Naive thymus-derived CD4-positive, alpha-beta T cell (primary cell): ENCODE measurements around the gene IGLL5. TPM values are rescaled to one million over a fixed set of nuclear protein-coding genes. Genes with fewer than 3 reads are reported as not detected.

Experiments
- ATAC-seq: fragments of 150-1000 bp; cut with Tn5 transposase; 2 replicates; pipeline ENCODE4 v1.10.0; 2021; ENCODE audit warnings: mild to moderate bottlenecking, moderate library complexity
- CTCF ChIA-PET: fragments of 350-600 bp; sonication (Branson Sonifier 250); formaldehyde crosslinking; loops from one replicate; lab custom pipeline; 2021; ENCODE audit warnings: antibody characterized with exemption; lab: Charles Lee
- POLR2A ChIA-PET: fragments of 350-600 bp; sonication (Branson Sonifier 250); formaldehyde crosslinking; loops from one replicate; lab custom pipeline; 2021; ENCODE audit warnings: antibody characterized with exemption, inconsistent platforms; lab: Charles Lee
- DNase-seq, 9 donors: peaks; one replicate each; pipeline versions ENCODE4 v3.0.0 to v3.0.0-alpha.2; 2020 to 2022; ENCODE audit warnings: mixed read lengths in 1 of 9
- H3K27ac ChIP-seq: one replicate; pipeline ENCODE4 v1.7.0; 2013; ENCODE audit warnings: mild to moderate bottlenecking, low read depth, low read length, moderate library complexity
- H3K27me3 ChIP-seq, 2 donors: one replicate each; pipeline ENCODE4 v1.7.0; 2013; ENCODE audit warnings: low read length in 2 of 2, mild to moderate bottlenecking in 2 of 2, moderate library complexity in 2 of 2; ENCODE audit not compliant: control insufficient read depth in 2 of 2, insufficient read depth in 2 of 2
- H3K36me3 ChIP-seq, 3 experiments: 1 replicate in 2 of 3; 2 replicates in 1 of 3; pipeline ENCODE4 v1.7.0; 2013; ENCODE audit warnings: low read length in 3 of 3, mild to moderate bottlenecking in 3 of 3, moderate library complexity in 1 of 3; ENCODE audit not compliant: insufficient read depth in 3 of 3, control insufficient read depth in 2 of 3
- H3K4me1 ChIP-seq, 2 donors: one replicate each; pipeline ENCODE4 v1.7.0; 2013; ENCODE audit warnings: low read length in 2 of 2, mild to moderate bottlenecking in 2 of 2, moderate library complexity in 1 of 2; ENCODE audit not compliant: control insufficient read depth in 2 of 2, insufficient read depth in 2 of 2
- H3K4me3 ChIP-seq: 2 replicates; pipeline ENCODE4 v1.7.0; 2013; ENCODE audit warnings: mild to moderate bottlenecking, low read length
- H3K9me3 ChIP-seq, 3 experiments: 1 replicate in 2 of 3; 2 replicates in 1 of 3; pipeline ENCODE4 v1.7.0; 2013; ENCODE audit warnings: low read length in 3 of 3; ENCODE audit not compliant: control insufficient read depth in 2 of 3
- H3K27ac Mint-ChIP-seq, 9 donors: one replicate each; pipeline ENCODE4 v1.8.0; 2020 to 2022; ENCODE audit warnings: mixed read lengths in 9 of 9, mild to moderate bottlenecking in 8 of 9, moderate library complexity in 5 of 9, inconsistent platforms in 2 of 9
- H3K27me3 Mint-ChIP-seq, 5 donors: one replicate each; pipeline ENCODE4 v1.8.0; 2021 to 2022; ENCODE audit warnings: mixed read lengths in 5 of 5, mild to moderate bottlenecking in 1 of 5
- H3K36me3 Mint-ChIP-seq, 5 donors: one replicate each; pipeline ENCODE4 v1.8.0; 2020 to 2022; ENCODE audit warnings: mixed read lengths in 5 of 5, mild to moderate bottlenecking in 3 of 5, inconsistent platforms in 1 of 5
- H3K4me1 Mint-ChIP-seq, 7 donors: one replicate each; pipeline ENCODE4 v1.8.0; 2020 to 2022; ENCODE audit warnings: mixed read lengths in 7 of 7, mild to moderate bottlenecking in 3 of 7, inconsistent platforms in 1 of 7
- H3K4me3 Mint-ChIP-seq, 10 donors: one replicate each; pipeline ENCODE4 v1.8.0; 2020 to 2022; ENCODE audit warnings: mild to moderate bottlenecking in 10 of 10, mixed read lengths in 10 of 10, moderate library complexity in 6 of 10, inconsistent platforms in 2 of 10
- H3K9me3 Mint-ChIP-seq, 11 donors: one replicate each; pipeline ENCODE4 v1.8.0; 2020 to 2022; ENCODE audit warnings: mixed read lengths in 11 of 11, mild to moderate bottlenecking in 4 of 11, inconsistent platforms in 1 of 11, moderate library complexity in 1 of 11
- intact Hi-C, 2 donors: fragments of 100-400 bp; cut with micrococcal nuclease; formaldehyde crosslinking; loops; one replicate each; pipeline ENCODE4 v1.15.1; 2023
- polyA plus RNA-seq, 2 donors: library from polyadenylated mRNA; unstranded; fragments of 300-500 nt; fragmentation: Illumina TruSeq; gene quantifications; one replicate each; pipeline ENCODE4 v1.2.3, GENCODE V29; 2021
- total RNA-seq, 6 experiments: library from RNA in 5 of 6; stranded (reverse) in 5 of 6; gene quantifications; 1 replicate in 5 of 6; 2 replicates in 1 of 6; pipeline ENCODE4 v1.2.3 and lab custom pipeline; 2021 to 2026

IGLL5 gene
- total and polyA plus RNA-seq, 7 experiments from 2014 or later = 0.53 to 16.0 (median 12.3) TPM; not detected in 4

- no peaks in the 10 kb centered on the region for H3K36me3 ChIP-seq
- no peak overlapping the region for H3K4me3 ChIP-seq
- H3K27me3 ChIP-seq = no peaks in the 10 kb centered on the region
- H3K27me3 Mint-ChIP-seq = peaks cover 0 to 8% (median 0%) of the 10 kb centered on the region in 5 donors
- H3K4me1 Mint-ChIP-seq = peaks cover 0 to 56% (median 15%) of the 10 kb centered on the region in 7 donors
- H3K4me3 Mint-ChIP-seq = no peak overlapping the region
- H3K9me3 Mint-ChIP-seq = no peaks in the 10 kb centered on the region
- intact Hi-C loops = no loop called here
- H3K9me3 ChIP-seq = no peaks in the 10 kb centered on the region
- ChIA-PET POLR2A (no interaction called here), CTCF (no interaction called here)
- H3K27ac ChIP-seq = no peak overlapping the region
- no peaks in the 10 kb centered on the region for H3K36me3 Mint-ChIP-seq
- no peak for DNase-seq
- no peak for ATAC-seq
- H3K4me1 ChIP-seq = peaks cover 5 to 6% of the 10 kb centered on the region in 2 donors
- peak overlapping the region in 2 of 9 donors; percentile 25 to 30 for H3K27ac Mint-ChIP-seq
Observed at GRCh38 chr22:22925805-22926369, 38.3 kb downstream of the IGLL5 start.

DNA sequence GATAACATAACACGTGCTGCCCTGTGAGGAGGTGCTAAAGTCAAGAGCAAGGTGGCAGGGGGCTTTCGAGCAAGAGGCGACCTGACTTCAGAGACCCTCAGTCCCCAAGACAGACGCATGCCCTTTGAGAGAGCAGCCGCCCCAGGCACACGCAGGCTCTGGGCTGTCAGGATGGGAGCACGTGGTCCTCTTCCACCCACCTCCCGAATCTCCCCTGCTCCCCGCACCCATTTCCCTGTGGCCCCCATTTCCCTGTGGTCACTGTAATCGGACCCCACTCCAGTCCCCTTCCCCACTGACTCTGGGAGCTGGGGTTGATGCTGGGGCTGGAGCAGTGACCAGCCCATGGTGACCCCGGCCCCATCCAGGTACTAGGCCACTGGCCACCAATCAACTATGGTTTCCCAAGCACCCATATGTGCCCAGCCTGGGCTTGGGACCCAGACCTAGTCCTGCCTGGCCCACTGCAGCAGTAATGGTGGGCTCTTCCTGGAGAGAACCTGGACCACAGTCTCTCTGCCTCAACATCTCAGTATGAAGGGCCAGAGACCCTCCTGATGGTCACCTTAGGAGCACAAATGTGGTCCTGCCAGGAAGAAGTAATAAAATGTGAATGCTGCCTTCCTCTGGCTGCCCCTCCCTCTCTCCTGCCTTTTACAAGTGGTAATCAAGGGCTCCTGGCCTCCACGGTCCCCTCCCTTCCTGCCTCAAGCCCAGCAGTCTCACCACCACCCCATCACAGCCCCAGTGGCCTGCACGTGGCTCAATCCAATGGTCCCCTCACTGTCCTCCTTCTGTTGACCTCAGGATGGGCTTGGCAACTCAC is 39.0 kb downstream of the IGLL5 start:
- peaks cover 0 to 58% (median 15%) of the 10 kb centered on the region in 7 donors for H3K4me1 Mint-ChIP-seq
- no peaks in the 10 kb centered on the region for H3K36me3 Mint-ChIP-seq
- intact Hi-C loops = no loop called here
- CTCF ChIA-PET = interaction anchor here (0.6 kb wide), 1 partner anchor 83 kb away, joined by 3 read pairs; no protein-coding TSS in a partner anchor
- Histone ChIP-seq H3K27me3 (no peaks in the 10 kb centered on the region), H3K4me3 (no peak overlapping the region), H3K36me3 (no peaks in the 10 kb centered on the region), H3K4me1 (peaks cover 5 to 6% of the 10 kb centered on the region in 2 donors), H3K9me3 (no peaks in the 10 kb centered on the region), H3K27ac (no peak overlapping the region)
- H3K4me3 Mint-ChIP-seq = peak overlapping the region in 1 of 10 donors; percentile 27
- H3K27me3 Mint-ChIP-seq = peaks cover 0 to 6% (median 0%) of the 10 kb centered on the region in 5 donors
- H3K27ac Mint-ChIP-seq = peak overlapping the region in 2 of 9 donors; percentile 25 to 35
- no peaks in the 10 kb centered on the region for H3K9me3 Mint-ChIP-seq
- no peak for ATAC-seq
- no peak for DNase-seq
- POLR2A ChIA-PET = no interaction called here

- Mint-ChIP-seq H3K27me3 (peaks cover 0 to 6% (median 0%) of the 10 kb centered on the region in 5 donors), H3K36me3 (no peaks in the 10 kb centered on the region), H3K4me3 (peak overlapping the region in 1 of 10 donors; percentile 27), H3K9me3 (no peaks in the 10 kb centered on the region), H3K27ac (peak overlapping the region in 1 of 9 donors; percentile 35), H3K4me1 (peaks cover 0 to 58% (median 15%) of the 10 kb centered on the region in 7 donors)
- Histone ChIP-seq H3K27ac (no peak overlapping the region), H3K27me3 (no peaks in the 10 kb centered on the region), H3K9me3 (no peaks in the 10 kb centered on the region), H3K36me3 (no peaks in the 10 kb centered on the region), H3K4me1 (peaks cover 5 to 6% of the 10 kb centered on the region in 2 donors), H3K4me3 (no peak overlapping the region)
- intact Hi-C loops = no loop called here
- no peak for ATAC-seq
- ChIA-PET CTCF (no interaction called here), POLR2A (no interaction called here)
- no peak for DNase-seq
Observed at GRCh38 chr22:22927196-22927887, 39.7 kb downstream of the IGLL5 start.

DNA sequence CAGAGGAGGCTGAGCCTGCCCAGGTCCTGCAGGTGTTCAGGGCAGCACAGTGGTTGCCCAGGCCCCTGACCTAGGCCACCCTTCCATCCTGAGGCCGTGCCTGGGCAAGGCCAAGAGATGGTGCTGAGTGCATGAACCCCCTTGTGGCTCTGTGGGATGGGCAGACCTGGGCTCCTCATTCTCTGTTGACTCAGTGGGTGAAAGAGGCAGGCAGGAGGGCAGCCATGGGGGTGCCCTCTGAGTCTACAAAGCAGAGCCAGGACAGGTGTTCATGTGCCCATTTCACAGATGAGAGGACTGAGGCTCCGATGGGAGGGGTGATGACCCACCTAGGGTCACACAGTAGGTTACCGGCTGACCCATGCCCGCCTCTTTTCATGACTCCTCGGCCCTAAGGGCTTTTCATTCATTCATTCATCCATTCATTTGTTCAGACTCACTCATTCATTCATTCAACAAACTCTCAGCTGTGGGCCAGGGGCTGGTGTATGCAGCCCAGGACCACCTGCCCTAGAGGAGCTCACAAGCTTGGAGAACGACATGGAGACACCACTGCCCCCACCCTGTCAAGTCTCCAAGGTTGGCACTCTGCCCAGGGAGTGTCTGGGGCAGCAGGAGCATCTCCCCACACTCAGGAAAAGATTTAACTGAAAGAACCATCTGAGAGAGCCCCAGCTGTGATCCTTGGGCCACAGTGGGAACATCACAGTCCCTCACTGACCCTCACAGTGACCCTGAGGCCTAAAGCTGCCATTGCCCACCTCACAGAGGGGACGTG is 40.5 kb downstream of the IGLL5 start:
- Mint-ChIP-seq H3K27me3 (peaks cover 0 to 6% (median 0%) of the 10 kb centered on the region in 5 donors), H3K4me3 (peak overlapping the region in 1 of 10 donors; percentile 60), H3K36me3 (no peaks in the 10 kb centered on the region), H3K9me3 (no peaks in the 10 kb centered on the region), H3K4me1 (peaks cover 0 to 56% (median 15%) of the 10 kb centered on the region in 7 donors), H3K27ac (peak overlapping the region in 1 of 9 donors; percentile 77)
- Histone ChIP-seq H3K36me3 (no peaks in the 10 kb centered on the region), H3K27ac (no peak overlapping the region), H3K4me1 (peaks cover 5 to 6% of the 10 kb centered on the region in 2 donors), H3K4me3 (no peak overlapping the region), H3K27me3 (no peaks in the 10 kb centered on the region), H3K9me3 (no peaks in the 10 kb centered on the region)
- ChIA-PET POLR2A (no interaction called here), CTCF (interaction anchor here (0.6 kb wide), 1 partner anchor 234 kb away, joined by 5 read pairs; no protein-coding TSS in a partner anchor)
- ATAC-seq (no peak), DNase-seq (no peak)
- intact Hi-C loops = no loop called here

DNA sequence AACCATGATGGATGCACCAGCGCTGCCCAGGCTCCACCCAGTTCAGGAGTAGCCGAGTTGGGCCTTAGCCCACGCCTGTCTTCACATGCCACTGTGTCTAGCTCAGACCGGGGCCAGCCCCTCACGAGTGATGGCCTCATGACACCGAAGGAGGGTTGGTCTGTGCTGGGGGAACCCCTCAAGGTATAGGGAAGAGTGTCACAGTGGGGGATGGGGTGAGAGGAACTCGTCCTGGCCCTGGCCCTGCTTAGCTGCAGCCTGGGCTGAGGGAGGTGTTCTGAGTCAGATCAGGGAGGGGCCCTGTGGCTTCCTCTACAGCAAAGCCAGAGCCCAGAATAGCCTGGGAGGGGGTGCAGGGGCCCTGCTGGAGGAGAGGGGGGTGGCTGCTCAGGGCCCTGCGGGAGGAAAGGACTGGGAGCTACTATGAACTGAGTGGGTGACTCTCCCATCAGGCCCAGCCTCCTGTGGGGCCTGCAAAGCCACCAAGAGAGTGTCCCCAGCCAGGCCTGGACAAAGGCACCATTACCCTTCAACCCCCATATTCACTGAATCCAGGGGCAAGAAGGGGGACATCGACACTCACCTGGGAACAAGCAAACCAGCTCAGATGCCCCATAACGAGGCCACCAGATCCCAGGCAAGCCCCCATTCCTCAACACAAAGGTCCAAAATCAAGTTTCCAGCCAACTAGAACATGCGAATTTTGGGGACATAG is 41.2 kb downstream of the IGLL5 start:
- H3K4me1 ChIP-seq = peaks cover 5 to 6% of the 10 kb centered on the region in 2 donors
- Mint-ChIP-seq H3K4me3 (peak overlapping the region in 1 of 10 donors; percentile 60), H3K27ac (peak overlapping the region in 1 of 9 donors; percentile 77), H3K27me3 (peaks cover 0 to 6% (median 0%) of the 10 kb centered on the region in 5 donors), H3K4me1 (peaks cover 0 to 62% (median 15%) of the 10 kb centered on the region in 7 donors), H3K36me3 (no peaks in the 10 kb centered on the region), H3K9me3 (no peaks in the 10 kb centered on the region)
- no peaks in the 10 kb centered on the region for H3K9me3 ChIP-seq
- ATAC-seq = peak; percentile 96
- no peak overlapping the region for H3K4me3 ChIP-seq
- POLR2A ChIA-PET = no interaction called here
- DNase-seq = peak in 5 of 9 donors; percentile 4 to 61 (median 26)
- no peak overlapping the region for H3K27ac ChIP-seq
- no peaks in the 10 kb centered on the region for H3K27me3 ChIP-seq
- intact Hi-C loops = no loop called here
- CTCF ChIA-PET = no interaction called here
- H3K36me3 ChIP-seq = no peaks in the 10 kb centered on the region
